Activated CD4-positive, alpha-beta T cell treated with anti-CD3 and anti-CD28 coated beads for 4 hours (primary cell): ENCODE results near the gene KCNMB2.

Experiments used
- DNase-seq, 2 donors: peaks; one replicate each; pipeline ENCODE4 v3.0.0-alpha.2; 2020

Gene KCNMB2

GRCh38 chr3:178765472-178765871 lies 229.2 kb downstream of the KCNMB2 start:
- no peak for DNase-seq

- DNase-seq = no peak
Observed at GRCh38 chr3:178767581-178767980, 231.3 kb downstream of the KCNMB2 start.

GRCh38 chr3:178768072-178768864 lies 232.0 kb downstream of the KCNMB2 start:
- DNase-seq = no peak

GRCh38 chr3:178771511-178771910 lies 235.3 kb downstream of the KCNMB2 start:
- no peak for DNase-seq

- no peak for DNase-seq
Observed at GRCh38 chr3:178772746-178773145, 236.5 kb downstream of the KCNMB2 start.

- no peak for DNase-seq
Observed at GRCh38 chr3:178773358-178773757, 237.1 kb downstream of the KCNMB2 start.

- DNase-seq = no peak
Observed at GRCh38 chr3:178777718-178778411, 241.6 kb downstream of the KCNMB2 start.

GRCh38 chr3:178778589-178778988 lies 242.4 kb downstream of the KCNMB2 start:
- DNase-seq = no peak

GRCh38 chr3:178785961-178786360 lies 249.7 kb downstream of the KCNMB2 start:
- no peak for DNase-seq

- no peak for DNase-seq
Observed at GRCh38 chr3:178787960-178788359, 251.7 kb downstream of the KCNMB2 start.

GRCh38 chr3:178794711-178795110 lies 258.5 kb downstream of the KCNMB2 start:
- DNase-seq = no peak

- DNase-seq = no peak
Observed at GRCh38 chr3:178795349-178795748, 259.1 kb downstream of the KCNMB2 start.

- DNase-seq = no peak
Observed at GRCh38 chr3:178802259-178802658, 266.0 kb downstream of the KCNMB2 start.

- no peak for DNase-seq
Observed at GRCh38 chr3:178802993-178803693, 266.9 kb downstream of the KCNMB2 start.

- DNase-seq = no peak
Observed at GRCh38 chr3:178804606-178805005, 268.4 kb downstream of the KCNMB2 start.

- DNase-seq = no peak
Observed at GRCh38 chr3:178805741-178806140, 269.5 kb downstream of the KCNMB2 start.

- DNase-seq = no peak
Observed at GRCh38 chr3:178806651-178807050, 270.4 kb downstream of the KCNMB2 start.

- no peak for DNase-seq
Observed at GRCh38 chr3:178807694-178808093, 271.5 kb downstream of the KCNMB2 start.

GRCh38 chr3:178808748-178809147 lies 272.5 kb downstream of the KCNMB2 start:
- no peak for DNase-seq

GRCh38 chr3:178810181-178810580 lies 273.9 kb downstream of the KCNMB2 start:
- DNase-seq = no peak

- no peak for DNase-seq
Observed at GRCh38 chr3:178822722-178823121, 286.5 kb downstream of the KCNMB2 start.

- no peak for DNase-seq
Observed at GRCh38 chr3:178823150-178823549, 286.9 kb downstream of the KCNMB2 start.

GRCh38 chr3:178823591-178824246 lies 287.5 kb downstream of the KCNMB2 start:
- no peak for DNase-seq
